ENCODE measurements around the gene KCNQ4. TPM values are rescaled to one million over a fixed set of nuclear protein-coding genes. Genes with fewer than 3 reads are reported as not detected.

KCNQ4 gene
- polyA plus RNA-seq, 1 donor from 2014 or later = not detected

- Histone ChIP-seq H4K20me1 (ENCODE audit: insufficient read depth) (no peaks in the 10 kb centered on the region), H3K79me2 (replicated peaks; ENCODE audit: insufficient read depth, low read length) (no peaks in the 10 kb centered on the region), H3K9me2 (ENCODE audit: insufficient read depth, low read length) (no peaks in the 10 kb centered on the region), H3K27ac (ENCODE audit: low read length) (no peak overlapping the region), H2AFZ (ENCODE audit: low read depth, low read length) (no peak overlapping the region), H3K4me3 (ENCODE audit: low read length) (no peak overlapping the region), H3K4me2 (ENCODE audit: low read length) (no peak overlapping the region), H3K36me3 (ENCODE audit: insufficient read depth, low read length) (no peaks in the 10 kb centered on the region), H3K9ac (ENCODE audit: low read length) (no peak overlapping the region), H3K9me3 (ENCODE audit: low read length) (peaks cover 3% of the 10 kb centered on the region), H3F3A (ENCODE audit: insufficient read depth, low read length, poor library complexity, severe bottlenecking) (no peaks in the 10 kb centered on the region), H3K27me3 (ENCODE audit: insufficient read depth, low read depth, low read length) (no peaks in the 10 kb centered on the region)
- TF ChIP-seq CTCF (IDR thresholded peaks at IDR 0.05; ENCODE audit: poor library complexity, severe bottlenecking) (no peak), EP300 (conservative IDR thresholded peaks at IDR 0.05; ENCODE audit: poor library complexity, severe bottlenecking) (no peak), TAF1 (IDR thresholded peaks at IDR 0.05; ENCODE audit: low read depth) (no peak), RAD21 (conservative IDR thresholded peaks at IDR 0.05) (no peak), POLR2AphosphoS5 (IDR thresholded peaks at IDR 0.05) (no peak), MXI1 (conservative IDR thresholded peaks at IDR 0.05; ENCODE audit: poor library complexity, severe bottlenecking) (no peak), EZH2 (IDR thresholded peaks at IDR 0.05; ENCODE audit: borderline replicate concordance, insufficient read depth, low read length, poor library complexity, severe bottlenecking) (no peak), SMC3 (conservative IDR thresholded peaks at IDR 0.05; ENCODE audit: poor library complexity) (no peak), REST (IDR thresholded peaks at IDR 0.05; ENCODE audit: borderline replicate concordance) (no peak)
Measured at GRCh38 chr1:40842207-40842606, 58.6 kb downstream of the KCNQ4 start.

GRCh38 chr1:40842691-40843090, 59.1 kb downstream of the KCNQ4 start:
- H3K27me3 ChIP-seq (ENCODE audit: insufficient read depth, low read depth, low read length) = no peaks in the 10 kb centered on the region
- no peak for TF ChIP-seq EZH2 (IDR thresholded peaks at IDR 0.05; ENCODE audit: borderline replicate concordance, insufficient read depth, low read length, poor library complexity, severe bottlenecking)
- TF ChIP-seq RAD21 (conservative IDR thresholded peaks at IDR 0.05) = no peak
- no peak overlapping the region for H3K4me2 ChIP-seq (ENCODE audit: low read length)
- H3K9me3 ChIP-seq (ENCODE audit: low read length) = peaks cover 3% of the 10 kb centered on the region
- H3K36me3 ChIP-seq (ENCODE audit: insufficient read depth, low read length) = no peaks in the 10 kb centered on the region
- no peaks in the 10 kb centered on the region for H4K20me1 ChIP-seq (ENCODE audit: insufficient read depth)
- no peak overlapping the region for H2AFZ ChIP-seq (ENCODE audit: low read depth, low read length)
- no peaks in the 10 kb centered on the region for H3K9me2 ChIP-seq (ENCODE audit: insufficient read depth, low read length)
- H3K9ac ChIP-seq (ENCODE audit: low read length) = no peak overlapping the region
- no peaks in the 10 kb centered on the region for H3F3A ChIP-seq (ENCODE audit: insufficient read depth, low read length, poor library complexity, severe bottlenecking)
- no peaks in the 10 kb centered on the region for H3K79me2 ChIP-seq (replicated peaks; ENCODE audit: insufficient read depth, low read length)
- H3K27ac ChIP-seq (ENCODE audit: low read length) = no peak overlapping the region
- H3K4me3 ChIP-seq (ENCODE audit: low read length) = no peak overlapping the region

GRCh38 chr1:40844079-40844478, 60.5 kb downstream of the KCNQ4 start:
- H3K9ac ChIP-seq (ENCODE audit: low read length) = no peak overlapping the region
- no peak overlapping the region for H3K4me3 ChIP-seq (ENCODE audit: low read length)
- H3K9me3 ChIP-seq (ENCODE audit: low read length) = peaks cover 3% of the 10 kb centered on the region
- no peak overlapping the region for H3K27ac ChIP-seq (ENCODE audit: low read length)
- no peaks in the 10 kb centered on the region for H3K27me3 ChIP-seq (ENCODE audit: insufficient read depth, low read depth, low read length)
- H3K79me2 ChIP-seq (replicated peaks; ENCODE audit: insufficient read depth, low read length) = no peaks in the 10 kb centered on the region
- no peaks in the 10 kb centered on the region for H4K20me1 ChIP-seq (ENCODE audit: insufficient read depth)
- H3K4me2 ChIP-seq (ENCODE audit: low read length) = no peak overlapping the region
- TF ChIP-seq POLR2AphosphoS5 (IDR thresholded peaks at IDR 0.05) (no peak), RAD21 (conservative IDR thresholded peaks at IDR 0.05) (no peak), MXI1 (conservative IDR thresholded peaks at IDR 0.05; ENCODE audit: poor library complexity, severe bottlenecking) (no peak), TAF1 (IDR thresholded peaks at IDR 0.05; ENCODE audit: low read depth) (no peak), EP300 (conservative IDR thresholded peaks at IDR 0.05; ENCODE audit: poor library complexity, severe bottlenecking) (no peak), EZH2 (IDR thresholded peaks at IDR 0.05; ENCODE audit: borderline replicate concordance, insufficient read depth, low read length, poor library complexity, severe bottlenecking) (no peak), CTCF (IDR thresholded peaks at IDR 0.05; ENCODE audit: poor library complexity, severe bottlenecking) (no peak), REST (IDR thresholded peaks at IDR 0.05; ENCODE audit: borderline replicate concordance) (no peak), SMC3 (conservative IDR thresholded peaks at IDR 0.05; ENCODE audit: poor library complexity) (no peak)
- no peaks in the 10 kb centered on the region for H3F3A ChIP-seq (ENCODE audit: insufficient read depth, low read length, poor library complexity, severe bottlenecking)
- H2AFZ ChIP-seq (ENCODE audit: low read depth, low read length) = no peak overlapping the region
- H3K36me3 ChIP-seq (ENCODE audit: insufficient read depth, low read length) = no peaks in the 10 kb centered on the region
- H3K9me2 ChIP-seq (ENCODE audit: insufficient read depth, low read length) = no peaks in the 10 kb centered on the region
